Measurements from ENCODE around the gene MAMDC4.
A peak's percentile ranks its signal among the peaks of the same experiment; 100 is the strongest.
"Not testable (repeated sequence)": the region's sequence is repeated elsewhere in the genome, so short reads cannot be mapped to it uniquely, and the experiment has no call there.

Gene MAMDC4

DNA sequence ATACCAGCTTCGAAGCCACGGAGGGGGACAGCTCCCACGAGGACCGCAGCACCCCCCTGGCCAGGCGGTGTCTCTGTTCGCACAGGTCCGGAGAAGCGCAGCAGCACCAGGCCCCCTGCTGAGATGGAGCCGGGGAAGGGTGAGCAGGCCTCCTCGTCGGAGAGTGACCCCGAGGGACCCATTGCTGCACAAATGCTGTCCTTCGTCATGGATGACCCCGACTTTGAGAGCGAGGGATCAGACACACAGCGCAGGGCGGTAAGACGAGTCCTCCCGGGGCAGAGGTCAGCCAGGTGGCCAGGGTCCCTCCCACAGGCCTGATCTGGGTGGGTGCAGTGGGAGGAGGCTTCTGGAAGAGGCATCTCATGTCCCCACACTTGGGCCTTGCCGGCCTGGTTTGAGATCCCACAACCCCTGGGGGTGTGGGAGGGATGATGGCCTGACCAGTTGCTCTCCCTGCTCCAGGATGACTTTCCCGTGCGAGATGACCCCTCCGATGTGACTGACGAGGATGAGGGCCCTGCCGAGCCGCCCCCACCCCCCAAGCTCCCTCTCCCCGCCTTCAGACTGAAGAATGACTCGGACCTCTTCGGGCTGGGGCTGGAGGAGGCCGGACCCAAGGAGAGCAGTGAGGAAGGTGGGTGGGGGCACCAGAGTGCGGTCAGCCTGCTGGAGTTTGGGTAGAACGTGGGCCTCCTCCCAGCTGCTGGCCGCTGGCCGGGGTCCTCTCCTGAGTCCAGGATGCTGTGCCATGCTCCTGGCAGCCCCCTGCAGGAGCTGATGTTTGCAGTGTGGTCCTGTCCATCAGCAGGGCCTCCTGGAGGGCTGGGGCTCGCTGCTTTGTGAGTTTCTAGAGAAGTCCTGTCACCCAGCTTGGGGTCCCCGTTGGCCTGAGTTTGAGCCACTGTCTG is 12.7 kb upstream of the MAMDC4 start:
- TF ChIP-seq ZFX (IDR thresholded peaks at IDR 0.05) (no peak), CTCF (conservative IDR thresholded peaks at IDR 0.05) (no peak)
- peak overlapping the region; percentile 78 for H3K27ac ChIP-seq

DNA sequence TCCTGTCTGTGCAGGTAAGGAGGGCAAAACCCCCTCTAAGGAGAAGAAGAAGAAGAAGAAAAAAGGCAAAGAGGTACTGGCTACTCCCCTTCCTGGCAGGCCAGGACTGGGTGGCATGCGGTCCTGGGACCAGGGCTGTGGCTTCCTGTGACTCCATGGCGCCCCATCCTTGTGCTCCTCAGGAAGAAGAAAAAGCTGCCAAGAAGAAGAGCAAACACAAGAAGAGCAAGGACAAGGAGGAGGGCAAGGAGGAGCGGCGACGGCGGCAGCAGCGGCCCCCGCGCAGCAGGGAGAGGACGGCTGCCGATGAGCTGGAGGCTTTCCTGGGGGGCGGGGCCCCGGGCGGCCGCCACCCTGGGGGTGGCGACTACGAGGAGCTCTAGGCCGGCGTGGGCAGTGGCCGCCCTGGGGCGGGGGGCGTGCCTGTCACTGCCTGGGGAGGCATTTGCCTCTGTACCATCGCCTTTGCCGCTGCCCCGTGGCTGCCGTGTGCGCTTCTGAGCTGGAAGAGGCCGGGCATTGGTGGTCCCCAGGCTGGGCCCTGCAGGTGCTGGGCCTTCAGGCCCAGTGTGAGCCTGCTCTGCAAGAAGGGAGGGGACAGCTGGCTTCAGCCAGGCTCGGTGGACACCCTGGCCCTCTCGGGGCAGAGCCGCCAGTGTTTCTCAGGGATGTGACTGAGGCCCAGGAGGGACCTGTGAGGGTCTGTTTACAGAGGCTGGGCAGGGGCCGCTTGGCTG is 11.8 kb upstream of the MAMDC4 start:
- H3K27ac ChIP-seq, result peak overlapping the region; percentile 78
- no peak for TF ChIP-seq CTCF (conservative IDR thresholded peaks at IDR 0.05)
- 0 out of 2 replicates have a peak, but pooled peaks have one; percentile 26 for TF ChIP-seq ZFX (IDR thresholded peaks at IDR 0.05)

- no peak for TF ChIP-seq CTCF (conservative IDR thresholded peaks at IDR 0.05)
- TF ChIP-seq ZFX (IDR thresholded peaks at IDR 0.05), result no peak
- peak overlapping the region; percentile 78 for H3K27ac ChIP-seq
Observed at GRCh38 chr9:136840877-136841645, 11.1 kb upstream of the MAMDC4 start.

DNA sequence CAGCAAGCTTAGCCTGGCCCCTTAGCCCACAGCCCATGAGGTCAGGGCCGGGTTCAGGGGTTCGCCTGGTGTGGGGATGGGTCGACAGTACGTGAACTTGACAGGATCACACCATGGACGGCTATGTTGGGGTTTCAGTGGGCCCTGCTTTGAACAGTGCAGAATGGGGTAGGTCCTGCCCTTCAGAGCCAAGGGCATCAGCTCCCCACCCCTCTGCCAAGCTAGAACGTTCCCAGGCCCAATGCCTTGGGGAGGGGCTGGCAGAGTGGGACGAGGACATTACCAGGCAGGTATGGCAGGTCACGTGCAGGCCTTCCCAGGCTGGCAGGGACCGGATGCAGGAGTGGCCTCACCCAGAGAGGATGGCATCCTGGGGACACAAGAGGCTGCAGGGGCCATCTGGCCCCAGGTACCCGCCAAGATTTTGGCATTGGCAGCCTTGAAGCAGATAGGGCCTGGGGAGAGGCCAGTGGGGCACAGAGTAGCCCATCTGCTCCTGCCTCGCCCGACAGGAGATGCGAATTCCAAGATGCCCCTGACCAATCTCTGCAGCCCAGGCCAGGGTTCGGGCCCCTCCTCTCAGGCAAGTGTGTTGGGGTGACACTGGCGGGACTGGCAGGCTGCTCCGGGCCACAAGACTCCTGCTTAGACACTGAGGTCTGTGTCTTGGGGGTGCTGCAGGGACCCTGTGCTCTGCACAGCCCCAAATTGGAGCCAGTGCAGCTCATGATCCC is 10.3 kb upstream of the MAMDC4 start:
- peak overlapping the region; percentile 78 for H3K27ac ChIP-seq

- peak; percentile 74 for TF ChIP-seq CTCF (conservative IDR thresholded peaks at IDR 0.05)
- H3K27ac ChIP-seq, result peak within 1 kb of the TSS; percentile 78
Observed at GRCh38 chr9:136842380-136842948, 9.7 kb upstream of the MAMDC4 start, which contains the start of gene AJM1. Gene AJM1 (plus strand): TSS chr9:136842478. CDS start chr9:136844415, 1,937 bp downstream.

GRCh38 chr9:136843159-136843800 is 8.9 kb upstream of the MAMDC4 start:
- H3K27ac ChIP-seq, result peak overlapping the region; percentile 78

- TF ChIP-seq CTCF (conservative IDR thresholded peaks at IDR 0.05), result peak; percentile 75
- not testable (repeated sequence) for H3K27ac ChIP-seq
Observed at GRCh38 chr9:136843801-136844740, 8.1 kb upstream of the MAMDC4 start.
